Astrocyte of the spinal cord (primary cell): ENCODE data around the gene IFNA16.
A peak's percentile ranks its signal among the peaks of the same experiment; 100 is the strongest.
"Not testable (repeated sequence)": the region's sequence is repeated elsewhere in the genome, so short reads cannot be mapped to it uniquely, and the experiment has no call there.

Experiments used
- DNase-seq: peaks from one replicate; pipeline ENCODE4 v3.0.0; 2011; ENCODE audit warnings: low read depth, low spot score
- H3K4me3 ChIP-seq: 2 replicates; pipeline ENCODE4 v1.5.1; 2011; ENCODE audit warnings: low read depth, mild to moderate bottlenecking, low read length, moderate library complexity
- CTCF ChIP-seq: IDR thresholded peaks from 2 replicates; pipeline ENCODE4 v1.5.1; 2012; ENCODE audit warnings: low read depth, mild to moderate bottlenecking, low read length, inconsistent platforms
- in situ Hi-C: cut with HindIII; loops from 2 replicates; pipeline ENCODE4 v1.10.0; 2017; ENCODE audit warnings: low sequenced_read_pairs

The IFNA16 gene

GRCh38 chr9:21213411-21214326, 3.4 kb downstream of the IFNA16 start:
- peak; percentile 54 for TF ChIP-seq CTCF
- DNase-seq, result peak; percentile 6
- in situ Hi-C loops, H3K4me3 ChIP-seq: not testable (repeated sequence)

DNA sequence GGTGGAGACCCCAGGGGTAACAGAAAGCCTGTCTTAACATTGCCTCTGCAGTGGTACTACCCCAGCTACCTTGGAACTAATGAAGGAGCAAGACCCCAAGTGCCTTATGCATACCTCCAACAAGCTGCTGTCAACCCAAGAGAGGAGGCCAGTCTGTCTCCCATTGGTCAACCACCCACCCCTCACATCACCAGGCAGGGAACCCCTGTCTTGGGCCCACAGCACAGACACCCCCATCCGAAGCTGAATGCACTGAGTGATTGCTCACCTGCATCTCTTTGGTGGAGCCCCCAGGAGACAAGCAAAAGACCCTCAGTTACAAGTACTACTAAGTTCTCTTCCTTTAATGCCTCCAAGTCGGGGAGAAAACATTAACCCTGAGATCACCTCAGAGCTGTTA, 5.0 kb downstream of the IFNA16 start:
- DNase-seq, H3K4me3 ChIP-seq, in situ Hi-C loops: not testable (repeated sequence)

DNA sequence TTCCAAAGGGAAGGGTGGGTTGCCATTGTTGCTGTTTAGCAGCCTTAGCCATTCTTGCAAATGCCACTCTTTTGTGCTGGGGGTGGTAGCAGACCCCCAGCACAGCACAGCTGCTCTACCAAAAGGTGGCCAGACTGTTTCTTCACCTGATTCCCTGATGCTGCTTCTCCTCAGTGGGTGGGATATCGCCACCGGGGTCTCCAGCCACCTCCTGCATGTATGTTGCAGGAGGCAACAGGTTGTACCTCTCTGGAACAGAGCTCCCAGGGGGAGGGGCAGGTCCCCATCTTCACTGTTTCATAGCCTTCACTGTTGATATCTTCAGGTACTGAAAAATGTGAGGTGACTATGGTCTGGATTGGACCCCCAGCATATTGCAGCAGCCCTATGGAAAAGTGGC, 6.3 kb downstream of the IFNA16 start:
- H3K4me3 ChIP-seq, DNase-seq, in situ Hi-C loops: not testable (repeated sequence)

- no peak for TF ChIP-seq CTCF
- no peak for DNase-seq
- in situ Hi-C loops, result no loop called here
- H3K4me3 ChIP-seq, result no peak overlapping the region
Observed at GRCh38 chr9:21210311-21210710, 6.8 kb downstream of the IFNA16 start.

- H3K4me3 ChIP-seq, in situ Hi-C loops, DNase-seq: not testable (repeated sequence)
Observed at GRCh38 chr9:21207043-21207442, 10.1 kb downstream of the IFNA16 start, which contains the start of gene IFNA10. TSS of gene IFNA10 (minus strand) at chr9:21207143. CDS start at chr9:21207097, 46 bp downstream.

DNA sequence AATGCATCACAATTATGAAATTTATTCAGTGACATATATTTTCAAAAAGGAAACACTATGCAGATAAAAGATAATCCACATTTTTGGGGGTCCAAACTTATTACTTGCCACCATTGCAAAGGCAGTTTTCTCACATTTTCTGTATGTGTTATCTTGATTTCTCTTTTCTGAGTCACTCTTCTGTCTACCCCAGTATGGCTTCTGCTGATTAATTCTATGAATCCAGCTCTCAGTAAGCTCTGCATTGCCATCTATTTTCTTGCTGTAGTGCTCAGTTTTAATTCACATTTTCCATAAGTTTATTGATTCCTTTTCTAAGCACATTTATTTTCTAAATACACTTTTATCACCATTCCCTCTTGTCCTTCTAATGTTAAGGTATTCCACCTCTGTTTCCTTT, 11.9 kb downstream of the IFNA16 start:
- in situ Hi-C loops, result no loop called here
- no peak for TF ChIP-seq CTCF
- no peak overlapping the region for H3K4me3 ChIP-seq
- no peak for DNase-seq

- DNase-seq, H3K4me3 ChIP-seq, in situ Hi-C loops: not testable (repeated sequence)
Observed at GRCh38 chr9:21202105-21202504, 15.0 kb downstream of the IFNA16 start, which contains the start of gene IFNA7. TSS of gene IFNA7 (minus strand) at chr9:21202205. CDS start at chr9:21202165, 40 bp downstream.

DNA sequence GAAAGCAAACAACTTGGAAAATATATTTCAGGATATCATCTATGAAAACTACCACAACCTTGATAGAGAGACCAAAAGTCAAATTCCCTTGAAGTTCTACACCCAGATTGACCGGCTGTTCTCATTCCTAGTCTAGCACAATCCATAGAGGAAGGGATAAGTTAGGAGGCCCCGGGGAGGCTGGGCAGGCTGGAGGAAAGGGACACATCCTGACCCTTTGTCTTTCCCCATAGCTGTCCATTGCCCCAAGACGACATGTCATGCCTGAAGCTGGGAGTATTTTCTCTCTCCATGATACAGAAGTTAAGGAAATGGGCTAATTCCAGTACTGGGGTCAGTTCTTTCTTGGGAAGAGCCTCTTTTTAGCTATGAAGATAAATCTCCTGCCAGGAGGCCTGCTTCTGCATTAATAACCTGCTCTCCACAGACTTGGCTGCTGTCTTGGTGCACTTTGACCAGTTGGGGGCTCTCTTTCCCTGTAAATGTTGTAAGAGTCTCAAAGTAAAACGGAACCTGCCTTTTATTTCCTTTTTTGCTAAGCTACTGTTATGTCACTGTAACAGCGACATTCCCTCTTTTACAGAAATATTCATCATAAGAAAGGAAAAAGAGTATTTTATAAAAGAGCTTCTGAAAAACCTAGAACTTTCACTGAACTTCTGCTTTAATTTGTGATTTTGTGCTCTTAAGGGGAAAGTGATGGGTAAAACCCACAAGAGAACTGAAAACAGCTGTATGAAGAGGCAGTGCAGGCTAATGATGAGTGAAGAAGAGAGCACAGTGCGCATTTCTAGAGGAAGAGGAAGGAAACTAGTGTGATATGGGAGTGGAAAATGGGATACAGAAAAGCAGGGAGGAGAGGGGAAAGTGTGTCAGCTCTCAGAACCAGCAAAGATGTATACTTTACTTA, 22.0 kb downstream of the IFNA16 start:
- in situ Hi-C loops, H3K4me3 ChIP-seq: not testable (repeated sequence)
- TF ChIP-seq CTCF, result peak; percentile 64
- DNase-seq, result peak; percentile 15

GRCh38 chr9:21187487-21187886, 29.6 kb downstream of the IFNA16 start, which contains the start of gene IFNA4:
TSS of gene IFNA4 (minus strand) at chr9:21187587. CDS start at chr9:21187531, 56 bp downstream.
- in situ Hi-C loops, H3K4me3 ChIP-seq, DNase-seq: not testable (repeated sequence)
